Thoracic aorta (tissue), 2 donors: ENCODE results near the gene SSBP3. TPM values are rescaled to one million over a fixed set of nuclear protein-coding genes. Genes with fewer than 3 reads are reported as not detected.

Experiments used
- ATAC-seq: fragments of 150-250 bp; one replicate; pipeline ENCODE4 v1.8.0; 2017; ENCODE audit warnings: low read depth; ENCODE audit not compliant: insufficient number of reproducible peaks, low FRiP score
- DNase-seq: peaks from one replicate; pipeline ENCODE4 v3.0.0-alpha.2; 2020; ENCODE audit warnings: low spot score
- H3K27ac ChIP-seq, 2 donors: fragments of 200-600 bp; sonication (generic); 1 replicate in 1 of 2; 2 replicates in 1 of 2; pipeline ENCODE4 v1.5.1; 2016; ENCODE audit warnings: mild to moderate bottlenecking in 2 of 2, moderate library complexity in 2 of 2
- H3K27me3 ChIP-seq: fragments of 200-600 bp; sonication (generic); replicated peaks from 2 replicates; pipeline ENCODE4 v1.6.0; 2016; ENCODE audit warnings: mild to moderate bottlenecking; ENCODE audit not compliant: insufficient read depth
- H3K36me3 ChIP-seq: fragments of 200-600 bp; sonication (generic); one replicate; pipeline ENCODE4 v1.5.1; 2016
- H3K4me1 ChIP-seq, 2 donors: fragments of 200-600 bp; sonication (generic); 1 replicate in 1 of 2; 2 replicates in 1 of 2; pipeline versions ENCODE4 v1.5.1 to v1.6.0; 2016; ENCODE audit warnings: low read depth in 2 of 2, mild to moderate bottlenecking in 1 of 2; ENCODE audit not compliant: control insufficient read depth in 1 of 2
- H3K4me3 ChIP-seq: fragments of 200-600 bp; sonication (generic); 2 replicates; pipeline ENCODE4 v1.5.1; 2016; ENCODE audit warnings: mild to moderate bottlenecking
- H3K9me3 ChIP-seq: fragments of 200-600 bp; sonication (generic); 2 replicates; pipeline ENCODE4 v1.5.1; 2016
- total RNA-seq, 2 donors: library from RNA; depleted of rRNA; stranded (reverse); fragments of >200 nt; gene quantifications; one replicate each; pipeline versions ENCODE4 v1.1.0 to v1.2.3, GENCODE V29; 2016
- TF ChIP-seq, protein P1 (sequence below): fragments of 200-600 bp; sonication (generic); IDR thresholded peaks from one replicate; pipeline ENCODE4 v1.5.1; 2019; ENCODE audit warnings: antibody characterized with exemption

The SSBP3 gene
- total RNA-seq, 2 donors from 2014 or later, result 33.4 to 87.1 TPM

DNA sequence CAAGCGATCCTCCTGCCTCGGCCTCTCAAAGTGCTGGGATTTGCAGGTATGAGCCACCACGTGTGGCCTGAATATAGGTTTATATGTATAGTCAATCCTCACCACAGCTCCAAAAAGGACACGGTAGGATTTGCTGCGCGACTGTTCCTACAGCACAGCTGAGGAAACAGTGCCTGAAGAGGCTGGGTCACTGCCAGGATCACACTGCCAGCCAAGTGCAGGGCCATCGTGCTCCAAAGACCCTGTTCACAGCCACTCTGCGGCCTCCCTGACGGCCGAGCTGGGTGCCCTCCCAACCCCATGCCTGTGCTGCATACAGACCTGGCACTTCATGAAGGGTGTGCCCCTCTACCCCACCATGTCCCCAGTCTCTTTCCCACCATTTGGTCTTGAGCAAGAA lies 134.9 kb downstream of the SSBP3 start:
- Histone ChIP-seq H3K27ac (peak overlapping the region; percentile 94 to 99), H3K4me1 (peaks cover 26 to 68% of the 10 kb centered on the region in 2 donors), H3K27me3 (no peaks in the 10 kb centered on the region), H3K4me3 (no peak overlapping the region), H3K9me3 (no peaks in the 10 kb centered on the region), H3K36me3 (no peaks in the 10 kb centered on the region)
- ATAC-seq, result no peak
- TF ChIP-seq, protein P1, sequence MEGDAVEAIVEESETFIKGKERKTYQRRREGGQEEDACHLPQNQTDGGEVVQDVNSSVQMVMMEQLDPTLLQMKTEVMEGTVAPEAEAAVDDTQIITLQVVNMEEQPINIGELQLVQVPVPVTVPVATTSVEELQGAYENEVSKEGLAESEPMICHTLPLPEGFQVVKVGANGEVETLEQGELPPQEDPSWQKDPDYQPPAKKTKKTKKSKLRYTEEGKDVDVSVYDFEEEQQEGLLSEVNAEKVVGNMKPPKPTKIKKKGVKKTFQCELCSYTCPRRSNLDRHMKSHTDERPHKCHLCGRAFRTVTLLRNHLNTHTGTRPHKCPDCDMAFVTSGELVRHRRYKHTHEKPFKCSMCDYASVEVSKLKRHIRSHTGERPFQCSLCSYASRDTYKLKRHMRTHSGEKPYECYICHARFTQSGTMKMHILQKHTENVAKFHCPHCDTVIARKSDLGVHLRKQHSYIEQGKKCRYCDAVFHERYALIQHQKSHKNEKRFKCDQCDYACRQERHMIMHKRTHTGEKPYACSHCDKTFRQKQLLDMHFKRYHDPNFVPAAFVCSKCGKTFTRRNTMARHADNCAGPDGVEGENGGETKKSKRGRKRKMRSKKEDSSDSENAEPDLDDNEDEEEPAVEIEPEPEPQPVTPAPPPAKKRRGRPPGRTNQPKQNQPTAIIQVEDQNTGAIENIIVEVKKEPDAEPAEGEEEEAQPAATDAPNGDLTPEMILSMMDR, result no peak
- DNase-seq, result no peak

DNA sequence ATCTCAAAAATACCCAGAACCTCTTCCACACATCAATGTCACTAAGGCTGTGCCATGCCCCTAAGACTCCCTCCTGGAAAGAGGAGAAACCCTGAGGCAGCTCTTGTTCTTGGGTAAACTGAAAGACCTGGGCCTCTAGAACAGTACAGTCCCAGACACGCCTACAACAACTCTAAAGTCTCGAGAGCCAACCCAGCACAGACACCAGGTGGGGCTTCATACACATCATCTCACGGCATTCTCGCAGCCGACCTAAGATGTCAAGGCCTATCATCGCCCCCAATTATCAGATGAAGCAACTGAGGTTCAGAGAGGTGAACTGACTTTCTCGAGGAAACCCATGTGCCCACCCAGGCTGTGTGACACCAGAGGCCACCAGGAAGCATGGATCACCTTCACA lies 135.7 kb downstream of the SSBP3 start:
- peaks cover 22 to 60% of the 10 kb centered on the region in 2 donors for H3K4me1 ChIP-seq

DNA sequence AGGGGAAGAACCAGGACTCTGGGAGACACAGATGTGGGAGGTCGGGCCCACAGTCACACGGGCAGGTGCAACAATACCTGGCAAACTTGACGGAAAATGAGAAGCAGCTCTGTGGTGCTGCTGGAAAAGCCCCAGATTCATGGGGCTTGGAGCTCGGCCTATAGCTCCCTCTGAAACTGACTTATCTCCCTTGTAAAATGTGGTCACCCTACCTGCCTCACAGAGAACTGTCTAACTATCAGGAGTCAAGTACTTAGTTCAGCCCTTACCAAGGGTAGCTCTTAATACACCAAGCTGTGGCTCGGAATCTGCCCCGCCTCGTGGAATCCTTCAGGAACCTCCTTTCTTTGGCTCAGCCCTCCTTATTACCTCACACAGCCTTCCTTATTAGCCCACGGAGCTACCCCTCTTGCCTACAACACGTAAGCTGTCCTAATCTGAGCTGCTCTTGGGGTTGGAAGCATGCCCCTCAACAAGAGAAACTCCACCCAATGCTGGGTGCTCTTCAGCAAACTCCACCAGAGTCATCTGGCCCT lies 137.4 kb downstream of the SSBP3 start:
- Histone ChIP-seq H3K27me3 (no peaks in the 10 kb centered on the region), H3K9me3 (no peaks in the 10 kb centered on the region), H3K4me1 (peaks cover 9 to 44% of the 10 kb centered on the region in 2 donors), H3K4me3 (no peak overlapping the region), H3K27ac (no peak overlapping the region), H3K36me3 (no peaks in the 10 kb centered on the region)
- ATAC-seq, result no peak
- TF ChIP-seq, protein P1, result no peak
- DNase-seq, result no peak

More for the DNA sequence above, 135.7 kb downstream of the SSBP3 start:
- no peak overlapping the region for H3K4me3 ChIP-seq
- DNase-seq (no peak), ATAC-seq (no peak)
- H3K9me3 ChIP-seq, result no peaks in the 10 kb centered on the region
- H3K27me3 ChIP-seq, result no peaks in the 10 kb centered on the region
- H3K36me3 ChIP-seq, result no peaks in the 10 kb centered on the region
- peak overlapping the region; percentile 94 to 99 for H3K27ac ChIP-seq
- TF ChIP-seq, protein P1, result no peak

DNA sequence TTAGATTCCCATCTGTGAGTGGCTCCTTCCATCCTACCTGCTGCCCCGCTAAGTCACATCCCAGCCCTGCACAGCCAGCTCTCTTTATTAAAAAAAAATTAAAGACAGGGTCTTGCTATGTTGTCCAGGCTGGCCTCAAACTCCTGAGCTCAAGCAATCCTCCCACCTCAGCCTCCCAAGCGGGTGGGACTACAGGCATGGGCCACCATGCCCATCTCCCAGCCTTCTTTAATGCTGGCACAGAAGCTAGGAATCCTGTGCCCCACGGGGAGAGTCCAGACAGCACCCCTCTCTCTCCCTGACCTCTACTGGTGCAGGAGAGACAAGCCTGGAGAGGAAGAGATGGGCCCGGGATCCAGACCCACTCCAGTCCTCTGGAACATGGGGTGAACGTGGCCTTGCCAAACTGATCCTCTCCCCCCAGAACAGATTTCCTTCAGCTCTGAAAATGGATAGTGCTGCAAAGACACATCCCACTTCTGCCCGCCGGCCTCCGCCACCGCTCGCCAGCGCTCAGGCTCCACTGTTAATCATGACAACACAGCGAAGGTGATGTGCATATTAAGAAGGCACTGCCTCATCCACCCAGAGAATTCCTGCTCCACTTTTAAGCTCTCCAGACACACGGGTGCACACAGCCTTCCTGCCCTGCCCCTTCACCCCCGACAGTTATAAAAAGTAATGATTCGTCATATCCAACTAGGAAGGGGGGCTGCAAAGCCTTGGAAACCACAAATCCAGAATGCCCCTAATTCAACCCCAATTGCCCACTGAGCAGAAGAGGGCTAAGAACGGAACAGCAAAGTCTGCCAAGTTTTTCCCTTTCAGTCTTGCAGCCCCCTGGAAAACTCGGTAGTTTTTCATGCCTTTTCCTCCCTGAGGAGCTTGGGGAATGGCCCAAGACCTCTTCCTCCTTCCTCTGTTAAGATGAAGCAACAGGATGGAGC lies 138.1 kb downstream of the SSBP3 start:
- no peaks in the 10 kb centered on the region for H3K9me3 ChIP-seq
- peaks cover 4 to 37% of the 10 kb centered on the region in 2 donors for H3K4me1 ChIP-seq
- ATAC-seq, result no peak
- H3K27me3 ChIP-seq, result no peaks in the 10 kb centered on the region
- TF ChIP-seq, protein P1, result no peak
- H3K36me3 ChIP-seq, result no peaks in the 10 kb centered on the region
- no peak for DNase-seq
- no peak overlapping the region for H3K27ac ChIP-seq
- no peak overlapping the region for H3K4me3 ChIP-seq

DNA sequence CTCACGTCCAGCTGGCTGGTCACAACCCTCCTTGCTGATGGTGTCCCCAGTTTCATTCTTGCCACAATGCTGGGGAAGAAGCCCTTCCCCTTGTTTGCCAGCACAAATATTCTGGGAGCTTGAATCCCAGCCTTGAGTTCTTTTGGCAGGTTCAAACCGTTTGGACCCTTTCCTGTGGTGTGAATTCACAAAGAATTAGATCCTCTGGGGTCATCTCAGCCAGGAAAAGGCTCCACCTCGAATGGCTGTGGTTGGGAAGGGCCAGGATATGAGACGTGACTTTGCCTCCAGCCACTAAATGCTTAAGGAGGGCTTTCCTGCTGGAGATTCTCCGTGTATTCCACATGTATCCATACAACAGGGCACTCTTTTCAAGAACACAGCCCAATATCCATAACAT lies 139.3 kb downstream of the SSBP3 start:
- TF ChIP-seq, protein P1, result no peak
- DNase-seq (no peak), ATAC-seq (no peak)
- Histone ChIP-seq H3K4me3 (no peak overlapping the region), H3K27ac (no peak overlapping the region), H3K36me3 (no peaks in the 10 kb centered on the region), H3K9me3 (no peaks in the 10 kb centered on the region), H3K27me3 (no peaks in the 10 kb centered on the region), H3K4me1 (peaks cover 0 to 26% of the 10 kb centered on the region in 2 donors)
